Upper lobe of left lung (tissue), 6 donors: ENCODE data around the gene TMEM45A. TPM values are rescaled to one million over a fixed set of nuclear protein-coding genes. Genes with fewer than 3 reads are reported as not detected.

ENCODE experiments used
- ATAC-seq, 2 donors: fragments of 200-7000 bp; cut with Tn5 transposase; one replicate each; pipeline ENCODE4 v1.9.1; 2022; ENCODE audit warnings: mild to moderate bottlenecking in 2 of 2, moderate library complexity in 2 of 2; ENCODE audit not compliant: low FRiP score in 2 of 2
- DNase-seq, 2 donors: peaks; one replicate each; pipeline ENCODE4 v3.0.0-alpha.2; 2019 to 2020
- H3K27ac ChIP-seq, 4 donors: fragments of 200-600 bp; sonication (generic); one replicate each; pipeline ENCODE4 v1.5.1; 2016 to 2019
- H3K27me3 ChIP-seq, 4 donors: fragments of 200-600 bp; sonication (generic); one replicate each; pipeline ENCODE4 v1.5.1; 2017 to 2019
- H3K36me3 ChIP-seq, 4 donors: fragments of 200-600 bp; sonication (generic); one replicate each; pipeline ENCODE4 v1.5.1; 2016 to 2019
- H3K4me1 ChIP-seq, 4 donors: fragments of 200-600 bp; sonication (generic); one replicate each; pipeline ENCODE4 v1.5.1; 2018 to 2019
- H3K4me3 ChIP-seq, 4 donors: fragments of 200-600 bp; sonication (generic); one replicate each; pipeline ENCODE4 v1.5.1; 2017 to 2019; ENCODE audit warnings: mild to moderate bottlenecking in 2 of 4, moderate library complexity in 1 of 4
- H3K9me3 ChIP-seq, 4 donors: fragments of 200-600 bp; sonication (generic); one replicate each; pipeline ENCODE4 v1.5.1; 2018 to 2019
- CTCF ChIP-seq, 6 experiments: fragments of 450-650 bp in 4 of 6; fragments of 200-600 bp in 2 of 6; sonication (generic) in 2 of 6; IDR thresholded peaks; one replicate each; pipeline ENCODE4 v1.5.1; 2016 to 2019; ENCODE audit warnings: antibody characterized with exemption in 6 of 6
- EP300 ChIP-seq, 4 donors: sonication (generic); formaldehyde crosslinking; IDR thresholded peaks; one replicate each; pipeline ENCODE4 v1.5.1; 2017; ENCODE audit warnings: antibody characterized with exemption in 4 of 4, control low read depth in 2 of 4
- POLR2A ChIP-seq, 4 donors: fragments of 450-650 bp; IDR thresholded peaks; one replicate each; pipeline ENCODE4 v1.5.1; 2016 to 2017; ENCODE audit warnings: antibody characterized with exemption in 4 of 4, mild to moderate bottlenecking in 2 of 4
- POLR2AphosphoS5 ChIP-seq, 2 donors: sonication (generic); formaldehyde crosslinking; IDR thresholded peaks; one replicate each; pipeline ENCODE4 v1.5.1; 2017; ENCODE audit warnings: antibody characterized with exemption in 2 of 2
- WGBS, 2 donors: methylation state at CpG; one replicate each; pipeline ENCODE4 v1.1.5; 2017 to 2018; 5-methylcytosine and 5-hydroxymethylcytosine counted together
- total RNA-seq, 6 donors: library from RNA; depleted of rRNA in 4 of 6; stranded (reverse); fragments of >200 nt in 4 of 6; gene quantifications; one replicate each; pipeline versions ENCODE4 v1.1.0 to v1.2.1, GENCODE V29; 2016 to 2021
- donor health status: DM: no; HTN: no; CAD: no; lungs with moderate emphysema.
- donor health status: DM: no; HTN: yes; CAD: no; lungs with severe emphysema.

The TMEM45A gene
- total RNA-seq, 6 donors from 2014 or later, result 1.7 to 17.4 (median 5.0) TPM

GRCh38 chr3:100591411-100591810 lies 99.0 kb downstream of the TMEM45A start:
- ATAC-seq (no peak), DNase-seq (no peak)
- Histone ChIP-seq H3K9me3 (no peaks in the 10 kb centered on the region), H3K4me3 (no peak overlapping the region), H3K27me3 (no peaks in the 10 kb centered on the region), H3K36me3 (no peaks in the 10 kb centered on the region), H3K27ac (no peak overlapping the region), H3K4me1 (peaks cover 0 to 3% (median 2%) of the 10 kb centered on the region in 4 donors)
- no peak for TF ChIP-seq EP300 (IDR thresholded peaks at IDR 0.05)
- no peak for TF ChIP-seq POLR2AphosphoS5 (IDR thresholded peaks at IDR 0.05)
- no peak for TF ChIP-seq POLR2A (IDR thresholded peaks at IDR 0.05)
- TF ChIP-seq CTCF (IDR thresholded peaks at IDR 0.05), result no peak
- 74 to 82% methylated on average over 3 of the region's 3 CpGs for WGBS, 2 donors

GRCh38 chr3:100600181-100601042 lies 108.0 kb downstream of the TMEM45A start:
- no peaks in the 10 kb centered on the region for H3K36me3 ChIP-seq
- no peak overlapping the region for H3K4me3 ChIP-seq
- no peak for TF ChIP-seq POLR2AphosphoS5 (IDR thresholded peaks at IDR 0.05)
- no peak for TF ChIP-seq CTCF (IDR thresholded peaks at IDR 0.05)
- no peak for TF ChIP-seq POLR2A (IDR thresholded peaks at IDR 0.05)
- no peak for TF ChIP-seq EP300 (IDR thresholded peaks at IDR 0.05)
- H3K27me3 ChIP-seq, result no peaks in the 10 kb centered on the region
- no peaks in the 10 kb centered on the region for H3K9me3 ChIP-seq
- ATAC-seq (no peak), DNase-seq (no peak)
- 62 to 68% methylated on average over 9 to 11 of the region's 11 CpGs for WGBS, 2 donors
- H3K27ac ChIP-seq, result no peak overlapping the region
- H3K4me1 ChIP-seq, result peaks cover 0 to 2% (median 0%) of the 10 kb centered on the region in 4 donors

DNA sequence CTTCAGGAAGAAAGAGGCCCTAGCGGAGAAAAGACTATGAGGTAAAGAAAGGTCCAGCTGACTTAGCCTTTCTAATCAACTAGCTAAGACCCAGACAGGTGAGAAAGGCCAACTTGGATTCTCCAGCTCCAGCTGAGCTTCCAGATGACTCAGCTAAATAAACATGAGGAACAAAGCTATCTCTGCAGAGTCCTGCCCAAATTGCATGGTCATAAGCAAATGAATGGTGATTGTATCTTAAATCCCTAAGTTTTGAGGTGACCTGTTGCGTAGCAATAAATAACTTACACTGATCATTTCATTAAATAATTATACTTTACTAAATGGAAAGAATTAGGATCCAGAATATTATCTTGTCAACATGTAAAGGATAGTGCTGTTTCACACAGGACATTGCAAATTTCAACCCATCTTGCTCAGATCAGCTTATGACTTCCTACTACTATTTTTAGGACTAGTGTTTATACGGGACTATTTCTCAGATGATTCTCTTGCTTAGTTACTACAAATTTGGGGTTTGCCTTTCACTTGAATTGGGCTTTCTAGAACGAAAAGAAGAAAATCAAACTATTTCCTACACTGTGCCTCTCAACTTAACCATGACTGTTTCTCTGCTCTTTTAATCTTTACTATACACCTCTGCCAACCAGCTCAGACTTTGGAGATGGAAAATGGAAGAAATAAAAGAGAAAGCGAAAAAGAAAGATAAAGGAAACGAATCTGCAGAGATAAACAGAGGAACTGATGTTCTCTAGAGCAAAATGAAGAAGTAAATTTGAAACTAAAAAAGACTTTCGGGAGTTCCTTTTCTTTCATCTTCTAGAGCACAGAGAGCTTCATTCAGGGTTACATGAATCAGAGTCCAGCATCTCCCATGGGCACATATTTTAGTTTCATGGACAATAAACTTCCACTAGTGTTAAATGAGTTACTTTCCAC lies 110.4 kb downstream of the TMEM45A start:
- H3K9me3 ChIP-seq, result no peaks in the 10 kb centered on the region
- no peak for DNase-seq
- no peaks in the 10 kb centered on the region for H3K36me3 ChIP-seq
- no peak for TF ChIP-seq CTCF (IDR thresholded peaks at IDR 0.05)
- no peak for TF ChIP-seq POLR2AphosphoS5 (IDR thresholded peaks at IDR 0.05)
- TF ChIP-seq POLR2A (IDR thresholded peaks at IDR 0.05), result no peak
- no peak for TF ChIP-seq EP300 (IDR thresholded peaks at IDR 0.05)
- H3K4me1 ChIP-seq, result peaks cover 0 to 2% (median 0%) of the 10 kb centered on the region in 4 donors
- ATAC-seq, result peak in 1 of 2 donors; percentile 8
- WGBS, 2 donors, result 52% methylated on average over 7 of the region's 7 CpGs
- no peaks in the 10 kb centered on the region for H3K27me3 ChIP-seq
- H3K4me3 ChIP-seq, result peak overlapping the region in 2 of 4 donors; percentile 5 to 23
- peak overlapping the region in 2 of 4 donors; percentile 10 to 32 for H3K27ac ChIP-seq

- ATAC-seq (peak in 1 of 2 donors; percentile 58), DNase-seq (no peak)
- no peak for TF ChIP-seq POLR2A (IDR thresholded peaks at IDR 0.05)
- no peak for TF ChIP-seq POLR2AphosphoS5 (IDR thresholded peaks at IDR 0.05)
- no peak for TF ChIP-seq EP300 (IDR thresholded peaks at IDR 0.05)
- TF ChIP-seq CTCF (IDR thresholded peaks at IDR 0.05), result no peak
- WGBS, 2 donors, result 34 to 46% methylated on average over 5 of the region's 5 CpGs
- no peaks in the 10 kb centered on the region for H3K27me3 ChIP-seq
- H3K36me3 ChIP-seq, result no peaks in the 10 kb centered on the region
- peaks cover 0 to 2% (median 0%) of the 10 kb centered on the region in 4 donors for H3K4me1 ChIP-seq
- H3K27ac ChIP-seq, result peak overlapping the region in 1 of 4 donors; percentile 10
- H3K9me3 ChIP-seq, result no peaks in the 10 kb centered on the region
- H3K4me3 ChIP-seq, result peak overlapping the region in 2 of 4 donors; percentile 5 to 23
Measured at GRCh38 chr3:100603469-100603868, 111.0 kb downstream of the TMEM45A start.
